Large intestine (tissue), 3 donors: ENCODE measurements around the gene N4BP2L2. TPM values are rescaled to one million over a fixed set of nuclear protein-coding genes. Genes with fewer than 3 reads are reported as not detected.

Experiments
- DNase-seq, 2 donors: peaks; one replicate each; pipeline versions ENCODE4 v3.0.0 to v3.0.0-alpha.2; 2013
- H3K27ac ChIP-seq: one replicate; pipeline ENCODE4 v1.5.1; 2013; ENCODE audit warnings: low read length
- H3K27me3 ChIP-seq: 2 replicates; pipeline ENCODE4 v1.6.1; 2013; ENCODE audit warnings: low read length; ENCODE audit not compliant: control insufficient read depth, insufficient read depth
- H3K36me3 ChIP-seq: 2 replicates; pipeline ENCODE4 v1.6.1; 2013; ENCODE audit warnings: low read length; ENCODE audit not compliant: control insufficient read depth, insufficient read depth
- H3K4me1 ChIP-seq: one replicate; pipeline ENCODE4 v1.6.1; 2013; ENCODE audit warnings: low read length; ENCODE audit not compliant: control insufficient read depth, insufficient read depth
- H3K4me3 ChIP-seq: one replicate; pipeline ENCODE4 v1.5.1; 2013; ENCODE audit warnings: low read length
- H3K9me3 ChIP-seq: one replicate; pipeline ENCODE4 v1.6.1; 2013; ENCODE audit warnings: mild to moderate bottlenecking, low read depth, low read length, moderate library complexity; ENCODE audit not compliant: control insufficient read depth
- WGBS: methylation state at CpG from one replicate; pipeline ENCODE4 v1.1.5; 2013; ENCODE audit warnings: low lambda C conversion rate; ENCODE audit not compliant: insufficient coverage; 5-methylcytosine and 5-hydroxymethylcytosine counted together
- polyA plus RNA-seq: library from polyadenylated mRNA; unstranded; fragments of 120-200 nt; gene quantifications from one replicate; pipeline ENCODE4 v1.2.1, GENCODE V29; 2013

N4BP2L2 gene
- polyA plus RNA-seq, 1 donor, result 180 TPM

DNA sequence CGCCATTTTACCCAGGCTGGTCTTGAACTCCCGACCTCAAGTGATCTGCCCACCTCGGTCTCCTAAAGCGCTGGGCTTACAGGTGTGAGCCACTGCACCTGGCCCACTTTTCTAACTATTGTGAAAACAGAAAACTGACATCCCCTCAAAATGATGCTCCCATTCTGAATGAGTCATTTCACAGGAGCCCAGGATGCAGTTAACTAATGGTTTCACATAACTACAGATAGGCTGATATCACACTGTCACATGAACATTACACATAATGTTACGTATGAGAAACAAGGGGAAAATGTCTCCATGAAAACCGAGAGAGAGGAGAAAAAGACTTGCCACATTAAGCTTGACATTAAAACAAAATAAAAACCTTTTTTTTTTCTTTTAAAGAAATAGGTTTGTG is 37.5 kb downstream of the N4BP2L2 start:
- Histone ChIP-seq H3K4me3 (no peak overlapping the region), H3K27ac (no peak overlapping the region), H3K9me3 (no peaks in the 10 kb centered on the region), H3K4me1 (no peaks in the 10 kb centered on the region), H3K27me3 (no peaks in the 10 kb centered on the region), H3K36me3 (no peaks in the 10 kb centered on the region)
- DNase-seq, result no peak
- 91% methylated on average over 6 of the region's 6 CpGs for WGBS

GRCh38 chr13:32499538-32500210 is 38.9 kb downstream of the N4BP2L2 start:
- WGBS, result no CpG with 5 or more reads among the region's 2 CpGs
- Histone ChIP-seq H3K4me1 (no peaks in the 10 kb centered on the region), H3K4me3 (no peak overlapping the region)

DNA sequence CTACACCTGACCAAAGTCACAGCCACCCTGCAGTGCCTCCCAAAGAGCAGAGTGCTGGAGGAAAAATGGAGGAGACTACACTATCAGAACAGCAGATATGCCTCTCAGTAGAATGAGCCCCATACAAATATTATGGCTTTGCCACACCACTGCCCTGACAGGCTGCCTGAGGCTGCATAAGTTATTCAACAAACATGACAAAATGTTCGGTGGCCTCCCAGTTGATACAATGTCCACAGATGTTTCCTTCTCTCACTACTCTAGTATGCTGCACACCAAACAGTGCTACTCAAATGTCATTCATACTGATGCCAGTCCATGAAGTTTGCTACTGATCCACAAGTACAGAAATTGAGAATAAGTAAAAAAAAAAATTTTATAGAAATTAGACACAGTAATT is 41.0 kb downstream of the N4BP2L2 start:
- no CpG with 5 or more reads among the region's 1 CpG for WGBS
- Histone ChIP-seq H3K27ac (no peak overlapping the region), H3K27me3 (no peaks in the 10 kb centered on the region), H3K4me1 (no peaks in the 10 kb centered on the region), H3K36me3 (no peaks in the 10 kb centered on the region), H3K9me3 (no peaks in the 10 kb centered on the region), H3K4me3 (no peak overlapping the region)
- DNase-seq, result no peak

More at GRCh38 chr13:32499538-32500210, 38.9 kb downstream of the N4BP2L2 start:
- Histone ChIP-seq H3K9me3 (no peaks in the 10 kb centered on the region), H3K27ac (no peak overlapping the region), H3K36me3 (no peaks in the 10 kb centered on the region), H3K27me3 (no peaks in the 10 kb centered on the region)
- no peak for DNase-seq

- Histone ChIP-seq H3K27ac (no peak overlapping the region), H3K4me3 (no peak overlapping the region), H3K4me1 (no peaks in the 10 kb centered on the region), H3K9me3 (no peaks in the 10 kb centered on the region), H3K27me3 (no peaks in the 10 kb centered on the region), H3K36me3 (no peaks in the 10 kb centered on the region)
- DNase-seq, result no peak
- WGBS, result no CpG with 5 or more reads among the region's 1 CpG
Measured at GRCh38 chr13:32496599-32497160, 41.9 kb downstream of the N4BP2L2 start.

DNA sequence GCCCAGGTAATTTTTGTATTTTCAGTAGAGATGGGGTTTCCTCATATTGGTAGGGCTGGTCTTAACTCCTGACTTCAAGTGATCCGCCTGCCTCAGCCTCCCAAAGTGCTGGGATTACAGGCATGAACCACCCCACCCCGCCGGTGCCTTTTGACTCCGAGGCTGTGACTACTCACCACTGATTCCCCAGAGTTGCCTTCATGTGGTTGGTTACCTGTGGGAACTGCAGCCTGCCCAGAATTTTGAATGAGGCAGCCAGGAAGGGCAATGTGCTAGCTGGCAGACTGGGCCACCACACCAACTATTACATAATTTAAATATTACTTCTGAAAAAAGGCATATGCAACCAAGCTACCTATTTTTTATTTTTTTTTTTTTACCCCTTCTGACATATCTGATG is 42.8 kb downstream of the N4BP2L2 start:
- Histone ChIP-seq H3K9me3 (no peaks in the 10 kb centered on the region), H3K27me3 (no peaks in the 10 kb centered on the region), H3K4me3 (no peak overlapping the region), H3K4me1 (no peaks in the 10 kb centered on the region), H3K27ac (no peak overlapping the region), H3K36me3 (no peaks in the 10 kb centered on the region)
- no CpG with 5 or more reads among the region's 4 CpGs for WGBS
- DNase-seq, result no peak

DNA sequence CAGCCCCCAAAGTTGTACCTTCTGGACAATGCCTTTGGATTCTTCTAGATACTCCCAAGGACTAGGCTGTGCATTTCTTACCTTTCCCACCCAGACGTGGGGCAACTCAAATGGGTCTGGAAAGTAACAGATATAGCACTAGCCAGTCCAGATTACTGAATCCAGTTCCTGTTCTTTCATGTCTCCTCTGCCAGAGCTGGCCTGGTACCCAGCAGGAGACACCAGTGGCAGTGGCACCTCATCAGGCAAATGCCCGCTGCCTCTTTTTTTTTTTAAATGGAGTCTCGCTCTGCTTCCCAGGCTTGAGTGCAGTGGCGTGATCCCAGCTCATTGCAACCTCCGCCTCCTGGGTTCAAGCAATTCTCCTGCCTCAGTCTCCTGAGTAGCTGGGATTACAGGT is 43.2 kb downstream of the N4BP2L2 start:
- H3K27me3 ChIP-seq, result no peaks in the 10 kb centered on the region
- H3K27ac ChIP-seq, result no peak overlapping the region
- H3K36me3 ChIP-seq, result no peaks in the 10 kb centered on the region
- DNase-seq, result no peak
- H3K4me1 ChIP-seq, result no peaks in the 10 kb centered on the region
- no peaks in the 10 kb centered on the region for H3K9me3 ChIP-seq
- WGBS, result no CpG with 5 or more reads among the region's 5 CpGs
- no peak overlapping the region for H3K4me3 ChIP-seq

DNA sequence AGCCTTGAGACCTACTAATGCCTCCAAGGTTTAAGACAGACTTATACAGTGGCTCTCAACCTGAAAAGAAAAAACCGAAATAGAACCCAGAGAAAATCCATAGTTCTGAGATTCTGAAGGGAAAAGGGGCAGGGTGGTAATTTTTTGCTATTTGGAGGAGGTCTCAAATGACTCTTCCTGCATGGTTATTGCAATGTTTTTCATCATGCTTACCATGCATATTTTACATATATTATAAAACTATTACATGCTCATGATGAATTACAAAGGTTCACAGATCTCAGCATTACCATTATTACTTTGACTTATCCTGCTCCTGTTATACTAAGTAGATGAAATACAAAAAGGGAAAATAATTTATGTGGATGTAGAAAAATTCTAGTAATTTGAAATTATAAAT is 47.6 kb downstream of the N4BP2L2 start:
- Histone ChIP-seq H3K4me1 (no peaks in the 10 kb centered on the region), H3K36me3 (no peaks in the 10 kb centered on the region), H3K4me3 (no peak overlapping the region), H3K9me3 (no peaks in the 10 kb centered on the region), H3K27me3 (no peaks in the 10 kb centered on the region), H3K27ac (no peak overlapping the region)
- 83% methylated on average over 1 of the region's 1 CpG for WGBS
- no peak for DNase-seq

DNA sequence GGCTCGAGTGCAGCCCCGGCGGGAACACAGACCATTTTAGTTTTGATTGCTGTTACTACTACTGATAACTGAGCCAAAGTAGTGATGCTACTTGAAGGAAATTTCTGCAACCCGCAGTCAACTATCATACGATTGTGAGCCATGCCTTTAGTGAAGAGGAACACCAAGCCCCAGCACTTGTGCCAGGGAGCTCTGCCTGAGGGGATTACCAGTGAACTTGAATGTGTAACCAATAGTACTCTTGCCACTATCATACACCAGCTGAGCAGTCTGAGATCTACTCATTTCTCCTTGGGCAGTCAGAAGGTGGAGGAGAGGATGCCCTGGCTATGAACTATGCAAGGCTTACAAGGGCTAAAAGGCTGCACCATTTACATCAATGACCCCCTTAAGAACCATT is 61.7 kb downstream of the N4BP2L2 start:
- Histone ChIP-seq H3K9me3 (no peaks in the 10 kb centered on the region), H3K27ac (no peak overlapping the region), H3K36me3 (no peaks in the 10 kb centered on the region), H3K4me3 (no peak overlapping the region), H3K27me3 (no peaks in the 10 kb centered on the region), H3K4me1 (no peaks in the 10 kb centered on the region)
- no peak for DNase-seq
- no CpG with 5 or more reads among the region's 5 CpGs for WGBS

- H3K9me3 ChIP-seq, result no peaks in the 10 kb centered on the region
- no peak overlapping the region for H3K4me3 ChIP-seq
- H3K4me1 ChIP-seq, result no peaks in the 10 kb centered on the region
- no peaks in the 10 kb centered on the region for H3K27me3 ChIP-seq
- no peak overlapping the region for H3K27ac ChIP-seq
- WGBS, result no CpG with 5 or more reads among the region's 2 CpGs
- H3K36me3 ChIP-seq, result no peaks in the 10 kb centered on the region
- DNase-seq, result no peak
Measured at GRCh38 chr13:32476021-32476731, 62.4 kb downstream of the N4BP2L2 start.

GRCh38 chr13:32474999-32475792 is 63.4 kb downstream of the N4BP2L2 start:
- Histone ChIP-seq H3K9me3 (no peaks in the 10 kb centered on the region), H3K27me3 (no peaks in the 10 kb centered on the region), H3K4me3 (no peak overlapping the region), H3K36me3 (no peaks in the 10 kb centered on the region), H3K27ac (no peak overlapping the region), H3K4me1 (no peaks in the 10 kb centered on the region)
- DNase-seq, result no peak
- WGBS, result 88% methylated on average over 1 of the region's 10 CpGs
